Activated CD8-positive, alpha-beta memory T cell treated with anti-CD3 and anti-CD28 coated beads, Interleukin-2, amount 10 ng/mL, durations not matched to agents 7 days and 5 days (primary cell): ENCODE measurements around the gene AKT2. TPM values are rescaled to one million over a fixed set of nuclear protein-coding genes. Genes with fewer than 3 reads are reported as not detected.

Experiments used
- ATAC-seq: fragments of 150-1000 bp; cut with Tn5 transposase; one replicate; pipeline ENCODE4 v1.10.0; 2021; ENCODE audit warnings: moderate library complexity
- CTCF ChIA-PET: fragments of 350-600 bp; sonication (Branson Sonifier 250); formaldehyde crosslinking; loops from one replicate; lab custom pipeline; 2021; ENCODE audit warnings: antibody characterized with exemption; lab: Charles Lee
- DNase-seq: peaks from one replicate; pipeline ENCODE4 v3.0.0-alpha.2; 2020
- H3K27ac Mint-ChIP-seq: one replicate; pipeline ENCODE4 v1.8.0; 2021; ENCODE audit warnings: mild to moderate bottlenecking, mixed read lengths
- H3K27me3 Mint-ChIP-seq: one replicate; pipeline ENCODE4 v1.8.0; 2021; ENCODE audit warnings: mixed read lengths
- H3K36me3 Mint-ChIP-seq: one replicate; pipeline ENCODE4 v1.8.0; 2021; ENCODE audit warnings: mild to moderate bottlenecking, mixed read lengths
- H3K4me1 Mint-ChIP-seq: one replicate; pipeline ENCODE4 v1.8.0; 2021; ENCODE audit warnings: mixed read lengths
- H3K4me3 Mint-ChIP-seq: one replicate; pipeline ENCODE4 v1.8.0; 2021; ENCODE audit warnings: mild to moderate bottlenecking, moderate library complexity, mixed read lengths
- H3K9me3 Mint-ChIP-seq: one replicate; pipeline ENCODE4 v1.8.0; 2022; ENCODE audit warnings: low read depth, mixed read lengths
- total RNA-seq, 2 experiments: library from RNA; stranded (reverse); gene quantifications; one replicate each; pipeline ENCODE4 v1.2.3, GENCODE V29; 2021

Gene AKT2
- total RNA-seq, 2 experiments from 2014 or later = 141 to 172 TPM

GRCh38 chr19:40265763-40266099, 19.4 kb downstream of the AKT2 start:
- H3K9me3 Mint-ChIP-seq = no peaks in the 10 kb centered on the region
- DNase-seq (no peak), ATAC-seq (no peak)
- H3K27me3 Mint-ChIP-seq = no peaks in the 10 kb centered on the region
- H3K4me3 Mint-ChIP-seq = no peak overlapping the region
- H3K36me3 Mint-ChIP-seq = peaks cover 16% of the 10 kb centered on the region
- CTCF ChIA-PET = no interaction called here
- no peaks in the 10 kb centered on the region for H3K4me1 Mint-ChIP-seq
- no peak overlapping the region for H3K27ac Mint-ChIP-seq

- H3K4me3 Mint-ChIP-seq = no peak overlapping the region
- no peak overlapping the region for H3K27ac Mint-ChIP-seq
- ATAC-seq (no peak), DNase-seq (no peak)
- no peaks in the 10 kb centered on the region for H3K27me3 Mint-ChIP-seq
- H3K36me3 Mint-ChIP-seq = peaks cover 16% of the 10 kb centered on the region
- CTCF ChIA-PET = no interaction called here
- no peaks in the 10 kb centered on the region for H3K4me1 Mint-ChIP-seq
- H3K9me3 Mint-ChIP-seq = no peaks in the 10 kb centered on the region
These were observed 19.9 kb downstream of the AKT2 start for GRCh38 chr19:40265055-40265762.

GRCh38 chr19:40264314-40265054, 20.7 kb downstream of the AKT2 start:
- Mint-ChIP-seq H3K4me1 (no peaks in the 10 kb centered on the region), H3K9me3 (no peaks in the 10 kb centered on the region), H3K27ac (no peak overlapping the region), H3K36me3 (peaks cover 14% of the 10 kb centered on the region), H3K4me3 (no peak overlapping the region), H3K27me3 (no peaks in the 10 kb centered on the region)
- CTCF ChIA-PET = no interaction called here
- DNase-seq (no peak), ATAC-seq (no peak)

- peaks cover 1% of the 10 kb centered on the region for H3K4me1 Mint-ChIP-seq
- CTCF ChIA-PET = no interaction called here
- no peak for ATAC-seq
These were observed 21.5 kb downstream of the AKT2 start for GRCh38 chr19:40263440-40264313.

GRCh38 chr19:40262422-40262821, 22.7 kb downstream of the AKT2 start:
- no peak for ATAC-seq
- peaks cover 15% of the 10 kb centered on the region for H3K36me3 Mint-ChIP-seq
- no peaks in the 10 kb centered on the region for H3K9me3 Mint-ChIP-seq
- H3K27me3 Mint-ChIP-seq = no peaks in the 10 kb centered on the region
- no peak for DNase-seq
- H3K4me3 Mint-ChIP-seq = no peak overlapping the region
- H3K4me1 Mint-ChIP-seq = peaks cover 1% of the 10 kb centered on the region
- H3K27ac Mint-ChIP-seq = no peak overlapping the region
- CTCF ChIA-PET = no interaction called here

More at GRCh38 chr19:40263440-40264313, 21.5 kb downstream of the AKT2 start:
- H3K36me3 Mint-ChIP-seq = peaks cover 13% of the 10 kb centered on the region
- no peak overlapping the region for H3K4me3 Mint-ChIP-seq
- H3K27me3 Mint-ChIP-seq = no peaks in the 10 kb centered on the region
- no peaks in the 10 kb centered on the region for H3K9me3 Mint-ChIP-seq
- no peak for DNase-seq
- H3K27ac Mint-ChIP-seq = no peak overlapping the region

GRCh38 chr19:40261631-40262030, 23.5 kb downstream of the AKT2 start:
- CTCF ChIA-PET = no interaction called here
- no peaks in the 10 kb centered on the region for H3K27me3 Mint-ChIP-seq
- no peak for DNase-seq
- H3K36me3 Mint-ChIP-seq = peaks cover 16% of the 10 kb centered on the region
- ATAC-seq = no peak
- no peak overlapping the region for H3K27ac Mint-ChIP-seq
- H3K9me3 Mint-ChIP-seq = no peaks in the 10 kb centered on the region
- H3K4me1 Mint-ChIP-seq = peaks cover 1% of the 10 kb centered on the region
- H3K4me3 Mint-ChIP-seq = no peak overlapping the region

GRCh38 chr19:40257096-40257517, 28.0 kb downstream of the AKT2 start:
- CTCF ChIA-PET = no interaction called here
- Mint-ChIP-seq H3K9me3 (no peaks in the 10 kb centered on the region), H3K27me3 (no peaks in the 10 kb centered on the region), H3K4me1 (peaks cover 1% of the 10 kb centered on the region), H3K27ac (no peak overlapping the region), H3K4me3 (no peak overlapping the region), H3K36me3 (peaks cover 7% of the 10 kb centered on the region)
- ATAC-seq (no peak), DNase-seq (no peak)

GRCh38 chr19:40256512-40256911, 28.6 kb downstream of the AKT2 start:
- no peak overlapping the region for H3K27ac Mint-ChIP-seq
- CTCF ChIA-PET = no interaction called here
- no peaks in the 10 kb centered on the region for H3K27me3 Mint-ChIP-seq
- no peaks in the 10 kb centered on the region for H3K9me3 Mint-ChIP-seq
- H3K4me1 Mint-ChIP-seq = peaks cover 1% of the 10 kb centered on the region
- H3K4me3 Mint-ChIP-seq = no peak overlapping the region
- DNase-seq (no peak), ATAC-seq (no peak)
- peaks cover 7% of the 10 kb centered on the region for H3K36me3 Mint-ChIP-seq

- no peak overlapping the region for H3K4me3 Mint-ChIP-seq
- no peaks in the 10 kb centered on the region for H3K9me3 Mint-ChIP-seq
- H3K4me1 Mint-ChIP-seq = peaks cover 1% of the 10 kb centered on the region
These were observed 29.5 kb downstream of the AKT2 start for GRCh38 chr19:40255619-40256166.

GRCh38 chr19:40254714-40255418, 30.3 kb downstream of the AKT2 start:
- no peaks in the 10 kb centered on the region for H3K9me3 Mint-ChIP-seq
- peaks cover 1% of the 10 kb centered on the region for H3K4me1 Mint-ChIP-seq
- no peak overlapping the region for H3K4me3 Mint-ChIP-seq
- H3K36me3 Mint-ChIP-seq = peaks cover 8% of the 10 kb centered on the region
- DNase-seq = no peak
- H3K27ac Mint-ChIP-seq = no peak overlapping the region
- H3K27me3 Mint-ChIP-seq = no peaks in the 10 kb centered on the region
- CTCF ChIA-PET = no interaction called here
- no peak for ATAC-seq

More at GRCh38 chr19:40255619-40256166, 29.5 kb downstream of the AKT2 start:
- DNase-seq (no peak), ATAC-seq (no peak)
- CTCF ChIA-PET = no interaction called here
- H3K36me3 Mint-ChIP-seq = peaks cover 7% of the 10 kb centered on the region
- H3K27me3 Mint-ChIP-seq = no peaks in the 10 kb centered on the region
- H3K27ac Mint-ChIP-seq = no peak overlapping the region

- Mint-ChIP-seq H3K36me3 (peaks cover 11% of the 10 kb centered on the region), H3K27me3 (no peaks in the 10 kb centered on the region)
- CTCF ChIA-PET = no interaction called here
These were observed 31.5 kb downstream of the AKT2 start for GRCh38 chr19:40253611-40254092.

GRCh38 chr19:40252395-40252794, 32.8 kb downstream of the AKT2 start:
- Mint-ChIP-seq H3K4me1 (peaks cover 1% of the 10 kb centered on the region), H3K9me3 (no peaks in the 10 kb centered on the region), H3K4me3 (no peak overlapping the region), H3K27ac (no peak overlapping the region), H3K36me3 (peaks cover 8% of the 10 kb centered on the region), H3K27me3 (no peaks in the 10 kb centered on the region)
- no peak for ATAC-seq
- CTCF ChIA-PET = no interaction called here
- no peak for DNase-seq

More at GRCh38 chr19:40253611-40254092, 31.5 kb downstream of the AKT2 start:
- no peak for ATAC-seq
- DNase-seq = no peak
- H3K4me1 Mint-ChIP-seq = peaks cover 1% of the 10 kb centered on the region
- H3K9me3 Mint-ChIP-seq = no peaks in the 10 kb centered on the region
- H3K27ac Mint-ChIP-seq = no peak overlapping the region
- H3K4me3 Mint-ChIP-seq = no peak overlapping the region

- H3K36me3 Mint-ChIP-seq = peaks cover 8% of the 10 kb centered on the region
- DNase-seq (no peak), ATAC-seq (no peak)
- H3K9me3 Mint-ChIP-seq = no peaks in the 10 kb centered on the region
- peaks cover 1% of the 10 kb centered on the region for H3K4me1 Mint-ChIP-seq
- CTCF ChIA-PET = no interaction called here
- no peak overlapping the region for H3K27ac Mint-ChIP-seq
- no peaks in the 10 kb centered on the region for H3K27me3 Mint-ChIP-seq
- H3K4me3 Mint-ChIP-seq = no peak overlapping the region
These were observed 33.2 kb downstream of the AKT2 start for GRCh38 chr19:40251991-40252390.
